Central memory CD8-positive, alpha-beta T cell (primary cell): Measurements from ENCODE around the gene HASPIN.
"Not testable (repeated sequence)": the region's sequence is repeated elsewhere in the genome, so short reads cannot be mapped to it uniquely, and the experiment has no call there.

Experiments
- ATAC-seq: fragments of 150-1000 bp; cut with Tn5 transposase; replicated peaks from 2 replicates; pipeline ENCODE4 v1.10.0; 2022; ENCODE audit warnings: mild to moderate bottlenecking, moderate FRiP score, moderate number of reproducible peaks; ENCODE audit not compliant: poor library complexity, severe bottlenecking; ENCODE audit errors: extremely low read depth
- DNase-seq, 2 donors: peaks; one replicate each; pipeline ENCODE4 v3.0.0; 2021; ENCODE audit warnings: low spot score in 2 of 2
- H3K27ac Mint-ChIP-seq: one replicate; pipeline ENCODE4 v1.8.0; 2022; ENCODE audit warnings: low read depth, mild to moderate bottlenecking, moderate library complexity, mixed read lengths
- H3K27me3 Mint-ChIP-seq: one replicate; pipeline ENCODE4 v1.8.0; 2022; ENCODE audit warnings: mixed read lengths
- H3K36me3 Mint-ChIP-seq: one replicate; pipeline ENCODE4 v1.8.0; 2022; ENCODE audit warnings: mild to moderate bottlenecking, moderate library complexity, mixed read lengths; ENCODE audit not compliant: insufficient read depth
- H3K4me1 Mint-ChIP-seq: one replicate; pipeline ENCODE4 v1.8.0; 2022; ENCODE audit warnings: mixed read lengths
- H3K4me3 Mint-ChIP-seq: one replicate; pipeline ENCODE4 v1.8.0; 2022; ENCODE audit warnings: mild to moderate bottlenecking, moderate library complexity, mixed read lengths
- H3K9me3 Mint-ChIP-seq: one replicate; pipeline ENCODE4 v1.8.0; 2022; ENCODE audit warnings: mixed read lengths

Gene HASPIN

DNA sequence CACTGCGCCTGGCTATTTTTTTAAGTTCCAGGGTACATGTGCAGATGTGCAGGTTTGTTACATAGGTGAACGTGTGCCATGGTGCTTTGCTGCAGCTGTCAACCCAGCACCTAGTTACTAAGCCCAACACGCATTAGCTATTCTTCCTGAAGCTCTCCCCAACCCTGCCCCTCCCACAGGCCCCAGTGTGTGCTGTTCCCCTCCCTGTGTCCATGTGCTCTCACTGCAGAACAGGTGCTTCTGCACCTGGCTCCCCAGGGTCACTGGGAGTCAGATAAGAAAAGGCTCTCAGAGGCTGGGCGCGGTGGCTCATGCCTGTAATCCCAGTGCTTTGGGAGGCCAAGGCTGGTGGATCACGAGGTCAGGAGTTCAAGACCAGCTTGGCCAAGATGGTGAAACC is 6.2 kb downstream of the HASPIN start:
- DNase-seq (no peak), ATAC-seq (no peak)
- Mint-ChIP-seq H3K9me3 (no peaks in the 10 kb centered on the region), H3K36me3 (peaks cover 6% of the 10 kb centered on the region), H3K4me1 (peaks cover under 1% of the 10 kb centered on the region), H3K4me3 (no peak overlapping the region), H3K27me3 (no peaks in the 10 kb centered on the region), H3K27ac (no peak overlapping the region)

DNA sequence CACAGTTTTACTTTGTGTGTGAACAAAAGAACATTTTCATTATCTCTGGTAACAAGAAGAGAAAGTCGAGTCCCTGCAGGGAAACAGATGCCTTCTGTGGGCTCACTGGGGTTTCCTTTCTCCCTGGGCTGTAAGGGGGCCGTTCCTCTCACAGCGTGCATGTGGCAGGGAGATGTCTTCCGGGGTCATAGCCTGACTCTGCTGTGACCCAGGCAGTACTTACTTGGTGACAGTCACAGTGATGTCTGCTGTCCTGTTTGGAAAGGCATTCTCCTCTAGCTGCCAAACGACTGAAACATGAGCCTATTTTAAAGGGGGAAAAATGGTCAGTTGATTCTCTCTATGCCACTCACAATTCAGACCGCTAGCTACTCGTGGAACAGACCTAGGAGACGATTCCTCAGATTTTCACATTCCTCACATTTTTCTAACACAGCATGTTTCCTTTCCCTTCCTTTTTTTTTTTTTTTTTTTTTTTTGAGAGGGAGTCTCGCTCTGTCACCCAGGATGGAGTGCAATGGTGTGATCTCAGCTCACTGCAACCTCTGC is 7.3 kb downstream of the HASPIN start:
- Mint-ChIP-seq H3K9me3 (no peaks in the 10 kb centered on the region), H3K36me3 (peaks cover 5% of the 10 kb centered on the region), H3K4me1 (no peaks in the 10 kb centered on the region), H3K4me3 (no peak overlapping the region), H3K27ac (no peak overlapping the region), H3K27me3 (no peaks in the 10 kb centered on the region)
- ATAC-seq = no peak
- no peak for DNase-seq

DNA sequence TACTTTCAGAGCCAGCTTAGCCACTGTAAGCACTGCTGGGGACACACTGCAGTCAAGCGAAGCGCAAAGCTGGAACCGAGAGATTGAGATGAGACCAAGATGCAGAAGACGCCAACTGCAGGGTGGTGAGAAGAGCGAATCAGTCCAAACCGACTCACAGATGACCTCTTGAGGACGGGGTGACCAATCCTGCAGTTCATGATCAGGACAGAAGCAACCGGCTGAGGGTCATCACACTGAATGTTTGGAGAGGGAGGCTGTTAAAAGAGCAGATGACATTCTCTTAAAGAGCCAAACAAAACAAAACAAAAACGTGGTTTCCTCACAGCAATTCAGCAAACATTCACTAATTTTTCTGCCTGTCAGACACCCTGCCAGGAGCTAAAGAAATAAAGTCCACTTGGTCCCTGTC is 8.5 kb downstream of the HASPIN start:
- ATAC-seq = no peak
- H3K9me3 Mint-ChIP-seq = no peaks in the 10 kb centered on the region
- no peaks in the 10 kb centered on the region for H3K4me1 Mint-ChIP-seq
- peaks cover 3% of the 10 kb centered on the region for H3K36me3 Mint-ChIP-seq
- no peak overlapping the region for H3K4me3 Mint-ChIP-seq
- no peak overlapping the region for H3K27ac Mint-ChIP-seq
- no peak for DNase-seq
- H3K27me3 Mint-ChIP-seq = no peaks in the 10 kb centered on the region

DNA sequence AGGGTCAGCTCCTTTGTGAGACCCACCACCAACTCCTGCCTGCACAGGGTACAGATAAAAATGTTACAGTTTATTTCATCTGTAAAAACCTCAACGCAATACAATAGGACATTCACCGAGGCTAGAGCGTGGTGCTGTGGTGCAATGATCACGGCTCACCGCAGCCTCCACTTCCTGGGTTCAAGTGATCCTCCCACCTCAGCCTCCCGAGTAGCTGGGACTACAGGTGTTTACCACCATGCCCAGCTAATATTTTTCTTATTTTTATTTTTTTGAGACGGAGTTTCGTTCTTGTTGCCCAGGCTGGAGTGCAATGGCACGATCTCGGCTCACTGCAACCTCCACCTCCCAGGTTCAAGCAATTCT is 11.2 kb downstream of the HASPIN start:
- not testable (repeated sequence) for H3K36me3 Mint-ChIP-seq, H3K4me3 Mint-ChIP-seq, ATAC-seq, H3K27me3 Mint-ChIP-seq, DNase-seq, H3K9me3 Mint-ChIP-seq, H3K27ac Mint-ChIP-seq
- H3K4me1 Mint-ChIP-seq = peaks cover 24% of the 10 kb centered on the region

DNA sequence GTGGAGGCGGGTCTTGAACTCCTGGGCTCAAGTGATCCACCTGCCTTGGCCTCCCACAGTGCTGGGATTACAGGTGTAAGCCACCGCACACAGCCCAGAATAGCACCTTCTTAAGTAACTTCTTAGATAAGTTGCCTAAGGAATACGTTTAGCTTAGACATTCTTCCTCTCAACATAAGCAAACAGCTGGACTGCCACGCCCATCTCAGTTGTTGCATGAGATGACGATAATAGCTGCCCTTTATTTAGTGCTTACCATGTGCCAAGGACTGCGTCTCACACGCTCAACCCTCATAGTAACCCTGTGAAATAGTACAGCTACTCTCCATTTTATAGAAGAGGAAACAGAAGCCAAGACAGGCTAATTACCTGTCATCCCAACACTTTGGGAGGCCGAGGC is 11.8 kb downstream of the HASPIN start:
- ATAC-seq (no peak), DNase-seq (no peak)
- no peak overlapping the region for H3K4me3 Mint-ChIP-seq
- H3K27ac Mint-ChIP-seq = no peak overlapping the region
- H3K36me3 Mint-ChIP-seq = peaks cover 2% of the 10 kb centered on the region
- H3K27me3 Mint-ChIP-seq = no peaks in the 10 kb centered on the region
- peaks cover 27% of the 10 kb centered on the region for H3K4me1 Mint-ChIP-seq
- no peaks in the 10 kb centered on the region for H3K9me3 Mint-ChIP-seq

DNA sequence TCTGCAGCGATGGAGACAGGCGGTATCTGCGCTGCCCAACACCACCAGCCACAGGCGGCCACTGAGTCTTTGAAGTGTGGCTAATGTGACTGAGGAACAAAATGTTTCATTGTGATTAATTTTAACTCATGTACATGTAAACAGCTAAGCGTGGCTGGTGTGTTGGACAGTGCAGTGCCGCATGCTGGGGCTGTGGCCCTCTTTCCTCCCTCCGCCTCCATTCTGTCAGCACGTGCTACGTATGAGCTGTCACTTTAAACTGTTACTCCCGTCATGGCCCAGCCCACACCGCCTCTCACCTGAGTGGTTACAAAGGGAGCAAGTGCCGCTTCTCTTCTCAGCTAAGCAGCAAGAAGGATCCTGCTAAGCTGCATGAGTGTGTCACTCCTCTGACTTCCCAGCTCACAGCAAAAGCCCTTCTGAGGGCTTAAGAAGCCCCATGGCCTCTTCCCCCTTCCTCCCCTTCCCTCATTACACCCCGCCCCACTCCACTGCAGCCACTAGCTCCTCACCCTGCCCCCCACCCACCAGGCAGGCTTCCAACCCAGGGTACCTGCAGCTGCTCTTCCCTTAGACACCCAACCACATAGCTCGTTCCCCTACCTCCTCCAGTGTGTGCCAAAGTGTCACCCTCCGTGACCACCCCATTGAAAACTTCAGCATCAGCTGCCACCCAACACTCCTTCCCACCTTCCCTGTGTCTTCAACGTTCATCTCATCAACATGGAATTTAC is 15.0 kb downstream of the HASPIN start:
- H3K27me3 Mint-ChIP-seq = no peaks in the 10 kb centered on the region
- H3K9me3 Mint-ChIP-seq = no peaks in the 10 kb centered on the region
- no peak overlapping the region for H3K4me3 Mint-ChIP-seq
- DNase-seq (peak in 1 of 2 donors; percentile 44), ATAC-seq (peak; percentile 74)
- peaks cover 27% of the 10 kb centered on the region for H3K4me1 Mint-ChIP-seq
- H3K36me3 Mint-ChIP-seq = no peaks in the 10 kb centered on the region
- H3K27ac Mint-ChIP-seq = peak overlapping the region; percentile 33

DNA sequence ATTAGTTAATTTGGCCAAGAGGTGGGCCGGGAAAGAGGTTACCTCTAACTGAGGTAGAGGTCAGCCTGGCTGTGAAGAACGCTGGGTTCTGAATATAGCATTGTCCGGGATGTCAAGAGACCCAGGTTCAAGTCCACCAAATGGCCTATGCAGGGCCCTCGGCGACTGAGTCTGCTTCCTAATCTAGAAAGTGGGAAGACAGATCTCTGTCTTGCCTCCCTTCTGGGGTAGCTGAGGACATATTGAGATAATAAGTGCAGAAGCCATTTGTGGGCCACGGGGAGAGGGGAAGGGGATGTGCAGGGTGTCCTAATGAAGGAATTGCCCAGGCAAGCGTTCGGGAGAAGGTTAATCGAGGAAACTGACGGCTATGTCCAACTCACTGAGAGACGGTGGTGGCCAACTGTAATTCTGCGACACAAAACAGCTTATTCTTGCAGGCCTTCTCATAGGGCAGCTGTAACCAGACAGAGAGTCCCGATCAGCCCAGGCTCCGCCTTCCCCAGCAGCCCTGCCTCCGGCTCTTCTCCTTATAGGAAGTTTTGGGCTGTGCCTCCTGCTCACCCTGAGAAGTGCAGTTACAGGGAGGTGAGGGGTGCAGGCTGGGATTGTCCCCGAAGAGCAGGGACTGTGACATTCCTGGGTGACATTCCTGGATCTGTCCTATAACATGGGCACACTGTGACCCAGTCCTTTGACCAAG is 15.9 kb downstream of the HASPIN start:
- ATAC-seq (no peak), DNase-seq (no peak)
- Mint-ChIP-seq H3K9me3 (no peaks in the 10 kb centered on the region), H3K36me3 (no peaks in the 10 kb centered on the region), H3K27ac (peak overlapping the region; percentile 81), H3K4me1 (peaks cover 27% of the 10 kb centered on the region), H3K27me3 (no peaks in the 10 kb centered on the region), H3K4me3 (no peak overlapping the region)

DNA sequence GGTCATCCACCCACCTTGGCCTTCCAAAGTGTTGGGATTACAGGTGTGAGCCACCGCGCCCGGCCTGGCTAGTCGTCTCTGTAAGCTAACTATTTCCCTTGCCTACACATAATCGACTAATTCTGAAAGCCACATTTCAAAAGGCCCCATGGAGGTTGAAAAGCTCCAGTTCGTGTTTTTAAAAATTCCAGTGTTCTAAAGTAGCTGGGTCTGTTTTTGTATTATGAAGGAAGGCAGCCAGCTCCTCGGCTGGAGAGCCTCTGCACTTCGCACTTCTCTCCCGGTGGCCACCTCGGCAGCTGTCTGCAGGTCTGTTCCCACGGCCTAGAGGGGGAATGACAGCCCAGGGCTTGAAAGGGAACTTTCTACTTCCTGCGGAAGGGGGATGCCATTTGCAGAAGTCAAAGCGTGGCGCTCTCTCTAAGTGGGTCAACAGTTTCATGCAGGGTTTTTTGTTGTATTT is 16.9 kb downstream of the HASPIN start:
- Mint-ChIP-seq H3K9me3 (no peaks in the 10 kb centered on the region), H3K4me1 (peaks cover 27% of the 10 kb centered on the region), H3K36me3 (no peaks in the 10 kb centered on the region), H3K27ac (peak overlapping the region; percentile 81), H3K27me3 (no peaks in the 10 kb centered on the region), H3K4me3 (peak overlapping the region; percentile 45)
- no peak for DNase-seq
- ATAC-seq = peak; percentile 47

DNA sequence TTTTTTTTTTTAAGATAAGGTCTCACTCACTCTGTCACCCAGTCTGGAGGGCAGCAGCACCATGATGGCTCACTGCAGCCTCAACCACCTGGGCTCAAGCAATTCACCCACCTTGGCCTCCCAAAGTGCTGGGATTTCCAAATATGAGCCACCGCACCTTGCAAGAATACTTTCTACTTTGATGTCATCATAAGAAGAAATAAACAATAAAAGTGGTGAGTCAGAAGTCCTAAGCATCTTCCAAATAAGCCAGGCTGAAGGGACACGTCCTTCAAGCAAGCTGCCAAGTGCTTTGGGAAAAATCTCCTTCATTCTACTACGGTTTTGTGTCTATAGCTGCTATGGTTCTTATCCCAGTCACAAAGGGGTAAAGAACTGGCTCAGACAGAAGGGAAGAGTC is 20.3 kb downstream of the HASPIN start:
- Mint-ChIP-seq H3K27me3 (no peaks in the 10 kb centered on the region), H3K9me3 (no peaks in the 10 kb centered on the region), H3K27ac (no peak overlapping the region), H3K4me1 (peaks cover 17% of the 10 kb centered on the region), H3K4me3 (no peak overlapping the region), H3K36me3 (no peaks in the 10 kb centered on the region)
- DNase-seq (no peak), ATAC-seq (no peak)

DNA sequence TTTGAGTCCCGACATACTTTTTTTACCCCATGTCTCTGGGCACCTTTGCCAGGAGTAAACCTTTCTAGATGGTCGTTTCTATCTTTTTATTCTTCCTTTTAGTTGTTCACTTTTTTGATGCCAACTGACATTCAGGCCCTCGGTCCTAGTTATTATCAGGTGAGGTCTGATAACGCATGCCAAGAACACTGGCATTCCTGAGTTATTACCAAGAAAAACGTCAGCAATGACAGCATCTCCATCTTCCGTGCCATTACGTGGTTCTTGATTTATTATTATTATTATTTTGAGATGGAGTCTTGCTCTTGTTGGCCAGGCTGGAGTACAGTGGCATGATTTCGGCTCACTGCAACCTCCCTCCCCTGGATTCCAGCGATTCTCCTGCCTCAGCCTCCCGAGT is 21.4 kb downstream of the HASPIN start:
- no peak for DNase-seq
- Mint-ChIP-seq H3K4me1 (peaks cover 12% of the 10 kb centered on the region), H3K36me3 (no peaks in the 10 kb centered on the region), H3K9me3 (no peaks in the 10 kb centered on the region), H3K27me3 (no peaks in the 10 kb centered on the region), H3K27ac (no peak overlapping the region), H3K4me3 (no peak overlapping the region)
- no peak for ATAC-seq

DNA sequence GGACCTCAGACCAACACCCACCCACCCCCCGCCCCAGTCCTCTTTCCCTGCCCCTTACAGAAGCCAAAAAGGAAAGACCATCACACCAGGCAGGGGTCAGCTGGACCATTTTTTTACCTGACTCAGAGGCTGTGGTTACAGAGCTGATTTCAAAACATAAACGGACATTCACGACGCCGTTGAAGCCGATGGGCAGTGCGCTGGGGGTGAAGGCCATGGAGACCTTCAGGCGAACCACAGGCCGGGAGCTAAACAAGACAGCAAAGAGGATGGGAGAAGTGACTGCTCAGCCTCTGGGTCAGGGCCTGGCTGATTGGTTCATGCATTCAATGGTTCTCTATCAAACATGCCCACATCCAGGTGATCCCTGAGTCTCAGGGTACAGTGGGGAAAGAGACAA is 24.1 kb downstream of the HASPIN start:
- DNase-seq (no peak), ATAC-seq (no peak)
- Mint-ChIP-seq H3K4me1 (peaks cover 24% of the 10 kb centered on the region), H3K4me3 (no peak overlapping the region), H3K36me3 (peaks cover 3% of the 10 kb centered on the region), H3K9me3 (no peaks in the 10 kb centered on the region), H3K27me3 (no peaks in the 10 kb centered on the region), H3K27ac (no peak overlapping the region)

DNA sequence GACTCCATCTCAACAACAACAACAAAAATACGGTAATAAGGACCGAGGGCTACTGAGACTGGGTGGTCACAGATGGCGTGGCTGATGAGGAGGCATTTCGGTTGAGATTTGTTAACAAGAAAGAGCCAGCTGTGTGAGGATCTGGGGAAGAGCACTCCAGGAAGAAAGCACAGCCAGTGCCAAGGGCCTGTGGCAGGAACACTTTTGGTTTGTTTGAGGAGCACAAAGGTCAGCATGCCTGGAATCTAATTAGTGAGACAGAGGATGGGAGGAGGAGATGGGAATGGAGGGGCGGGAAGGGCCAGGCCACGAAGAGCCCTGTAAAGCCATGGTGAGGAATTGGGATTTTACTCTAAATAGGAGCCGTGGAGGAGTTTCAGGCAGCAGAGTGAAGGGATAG is 24.9 kb downstream of the HASPIN start:
- Mint-ChIP-seq H3K4me3 (peak overlapping the region; percentile 17), H3K36me3 (peaks cover 3% of the 10 kb centered on the region)

DNA sequence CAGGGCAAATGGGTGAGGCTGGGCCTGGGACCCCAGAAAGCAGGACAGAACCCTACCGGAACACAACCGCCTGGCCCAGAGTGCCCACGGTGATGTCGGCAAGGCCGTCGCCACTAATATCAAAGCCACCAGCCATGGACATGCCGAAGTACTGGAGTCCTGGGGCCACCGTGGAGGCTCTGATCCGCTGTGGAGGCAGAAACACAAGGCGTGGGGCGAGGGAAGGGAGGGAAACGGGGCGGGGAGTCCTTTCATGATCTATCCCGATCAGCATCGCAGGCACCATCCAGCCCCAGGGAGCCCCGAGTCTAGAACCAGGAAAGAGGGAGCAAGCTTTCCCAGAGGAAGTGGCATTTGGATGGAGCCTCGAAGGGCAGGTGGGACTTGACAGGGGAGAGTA is 26.6 kb downstream of the HASPIN start:
- peak overlapping the region; percentile 73 for H3K4me3 Mint-ChIP-seq
- no peaks in the 10 kb centered on the region for H3K9me3 Mint-ChIP-seq
- ATAC-seq (no peak), DNase-seq (no peak)
- H3K4me1 Mint-ChIP-seq = peaks cover 24% of the 10 kb centered on the region
- peak overlapping the region; percentile 92 for H3K27ac Mint-ChIP-seq
- peaks cover 5% of the 10 kb centered on the region for H3K36me3 Mint-ChIP-seq
- no peaks in the 10 kb centered on the region for H3K27me3 Mint-ChIP-seq

More for the DNA sequence above, 24.9 kb downstream of the HASPIN start:
- peaks cover 24% of the 10 kb centered on the region for H3K4me1 Mint-ChIP-seq
- no peak overlapping the region for H3K27ac Mint-ChIP-seq
- ATAC-seq (no peak), DNase-seq (no peak)
- no peaks in the 10 kb centered on the region for H3K9me3 Mint-ChIP-seq
- H3K27me3 Mint-ChIP-seq = no peaks in the 10 kb centered on the region
